HG03342 (cell line): ENCODE results near the gene LYST.
"Not testable (repeated sequence)": the region's sequence is repeated elsewhere in the genome, so short reads cannot be mapped to it uniquely, and the experiment has no call there.

Experiments
- ATAC-seq: cut with Tn5 transposase; IDR thresholded peaks from one replicate; pipeline ENCODE4 v1.9.1; 2021; ENCODE audit warnings: mild to moderate bottlenecking, moderate library complexity; ENCODE audit not compliant: unreplicated experiment

Gene LYST

DNA sequence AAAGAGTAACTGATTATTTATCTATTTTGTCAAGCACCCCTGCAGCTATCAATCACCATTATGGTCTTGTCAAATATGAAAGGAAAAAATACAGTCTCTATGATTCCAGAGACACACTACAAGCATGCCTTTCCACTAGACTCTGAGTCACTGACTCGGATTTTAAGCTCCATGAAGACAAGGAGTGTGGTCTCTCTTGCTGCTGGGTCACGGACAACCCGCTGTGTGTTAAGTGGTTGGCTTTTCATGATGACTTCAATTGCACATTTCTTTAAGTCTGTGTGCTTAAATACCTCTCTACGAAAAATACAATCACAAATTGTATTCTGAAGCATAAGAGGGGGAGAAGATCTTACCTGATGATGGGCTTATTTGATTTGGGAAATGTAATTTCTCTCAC lies 203.1 kb downstream of the LYST start:
- no peak for ATAC-seq

DNA sequence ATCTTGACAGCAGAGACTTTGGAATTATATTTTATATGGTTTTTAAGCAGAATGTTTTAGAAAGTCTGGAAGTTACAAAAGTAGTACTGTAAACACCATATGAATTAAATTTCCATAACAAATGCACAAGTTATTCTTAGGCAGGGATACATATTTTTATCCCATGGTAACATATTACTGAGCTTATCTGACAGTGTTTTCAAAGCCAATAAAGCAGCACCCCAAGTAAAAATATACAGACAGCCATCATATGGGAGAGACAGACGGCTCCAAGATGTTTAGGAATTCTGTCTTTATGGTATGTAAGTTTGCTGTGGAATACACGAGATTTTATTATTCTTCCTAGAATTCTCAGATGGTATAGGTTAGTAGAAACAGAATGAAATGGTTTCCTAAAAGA lies 205.1 kb downstream of the LYST start:
- ATAC-seq, result no peak

DNA sequence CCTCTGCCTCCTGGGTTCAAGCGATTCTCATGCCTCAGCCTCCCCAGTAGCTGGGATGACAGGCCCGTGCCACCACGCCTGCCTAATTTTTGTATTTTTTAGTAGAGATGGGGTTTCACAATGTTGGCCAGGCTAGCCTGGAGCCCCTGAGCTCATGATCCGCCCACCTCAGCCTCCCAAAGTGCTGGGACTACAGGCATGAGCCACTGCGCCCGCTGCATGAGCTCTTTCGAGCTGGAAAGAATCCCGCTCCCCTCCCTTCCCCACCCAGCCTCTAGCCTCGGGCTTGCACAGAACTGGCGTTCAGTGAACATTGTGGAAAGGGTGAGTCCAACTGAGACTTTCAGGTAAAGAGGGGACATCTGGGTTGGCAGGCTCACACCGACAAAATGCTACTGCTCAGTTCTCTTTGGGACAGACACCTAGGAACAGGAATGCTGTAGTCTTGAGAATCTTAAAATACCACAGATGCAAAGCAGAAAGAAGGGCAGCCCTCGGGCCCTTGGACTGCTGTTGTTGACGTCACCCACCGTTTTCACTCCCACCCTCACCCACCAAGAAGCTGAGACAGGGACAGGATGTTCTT lies 207.4 kb downstream of the LYST start:
- no peak for ATAC-seq

DNA sequence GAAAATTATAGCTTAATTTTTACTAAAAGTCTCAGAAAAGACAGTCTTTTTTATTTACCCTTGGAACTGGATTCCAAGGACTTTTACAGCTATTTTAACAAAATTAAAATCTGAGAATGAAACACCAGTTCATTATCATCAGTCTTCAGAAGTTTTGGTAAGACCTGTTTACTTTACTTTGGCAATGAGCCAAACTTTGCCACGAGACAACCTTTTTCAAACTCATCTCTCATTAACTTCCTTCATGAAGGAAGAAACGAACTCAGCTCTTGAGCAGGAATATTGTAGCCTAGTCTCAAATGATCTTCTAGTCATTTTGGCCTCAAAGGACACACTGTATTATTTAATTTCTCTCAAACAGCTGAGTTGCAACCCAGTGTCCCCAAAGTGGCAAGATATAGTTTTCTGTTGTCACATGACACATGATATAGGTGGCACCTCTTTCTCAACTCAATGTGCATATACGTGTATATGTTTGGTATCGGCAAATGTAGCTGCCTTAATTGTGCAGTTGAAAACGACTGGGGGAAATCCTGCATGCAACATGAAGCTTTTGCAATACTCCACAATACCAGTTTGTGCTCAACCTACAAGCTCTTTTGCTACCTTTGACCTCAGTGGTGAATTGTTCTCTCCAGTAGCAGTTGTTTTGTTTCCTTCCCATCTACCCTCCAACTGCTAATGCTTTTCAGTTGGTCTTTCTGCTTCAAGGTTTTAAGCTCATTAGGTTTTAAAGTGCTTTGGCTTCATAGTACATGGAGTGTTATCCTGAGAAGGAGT lies 208.8 kb downstream of the LYST start:
- ATAC-seq, result no peak

DNA sequence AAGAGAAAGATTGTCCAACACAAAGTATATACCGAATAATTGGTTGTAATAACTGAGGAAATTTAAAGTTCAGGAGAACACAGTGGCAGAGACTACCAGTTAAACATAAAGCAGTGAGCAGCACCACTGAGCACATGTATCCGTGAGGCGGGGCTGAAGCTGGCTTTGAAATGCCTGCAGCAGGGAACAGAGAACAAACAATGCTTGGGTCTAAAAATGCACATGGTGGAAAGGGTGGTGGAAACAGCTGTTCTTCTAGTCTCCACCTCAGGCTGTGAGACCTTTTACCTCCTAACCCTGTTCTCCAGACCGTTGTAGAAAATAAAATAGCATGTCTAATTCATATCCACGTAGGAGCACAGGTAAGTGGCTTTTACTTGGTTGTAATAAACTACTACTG lies 209.4 kb downstream of the LYST start:
- ATAC-seq, result no peak

DNA sequence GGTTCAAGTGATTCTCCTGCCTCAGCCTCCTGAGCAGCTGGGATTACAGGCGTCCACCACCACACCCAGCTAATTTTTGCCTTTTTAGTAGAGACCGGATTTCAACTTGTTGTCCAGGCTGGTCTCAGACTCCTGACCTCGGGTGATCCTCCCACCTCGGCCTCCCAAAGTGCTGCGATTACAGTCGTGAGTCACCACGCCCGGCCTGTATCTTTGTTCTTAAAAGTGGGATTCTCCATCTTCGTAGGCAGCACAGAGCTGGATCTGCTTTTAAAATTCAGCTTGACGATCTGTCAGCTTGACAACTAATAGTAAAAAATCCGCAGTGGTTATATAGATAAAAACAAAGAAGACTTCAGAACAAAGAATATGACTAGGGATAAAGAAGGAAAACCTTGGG lies 214.3 kb downstream of the LYST start:
- ATAC-seq, result no peak

DNA sequence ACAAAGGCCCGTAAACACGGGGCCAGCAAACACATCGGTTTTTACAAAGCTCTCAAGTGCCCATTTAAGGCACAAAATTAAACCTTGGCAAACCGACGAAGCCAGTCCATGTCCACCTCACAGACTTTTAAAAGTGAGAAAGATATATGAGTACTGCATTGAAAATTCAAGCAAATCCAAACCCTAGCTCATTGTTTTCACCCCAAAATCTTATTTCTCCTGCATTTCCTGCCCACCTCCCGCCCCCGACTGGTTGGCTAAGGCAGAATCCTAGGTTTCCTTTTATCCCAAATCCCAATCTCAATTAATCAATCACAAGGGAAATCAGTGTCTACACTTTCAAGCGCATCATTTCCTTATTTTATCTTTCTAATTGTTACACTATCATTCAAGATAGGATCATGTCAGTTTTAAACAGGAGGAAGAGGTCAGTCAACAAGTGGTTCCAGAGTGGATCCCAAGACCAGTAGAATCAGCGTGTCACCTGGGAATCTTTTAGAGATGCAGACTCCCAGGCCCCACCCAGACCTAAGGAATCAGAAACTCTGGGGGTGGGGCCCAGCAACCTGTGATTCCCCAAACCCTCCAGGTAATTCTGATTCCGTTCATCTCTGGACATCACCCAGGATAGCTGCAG lies 215.4 kb downstream of the LYST start:
- ATAC-seq, result no peak

DNA sequence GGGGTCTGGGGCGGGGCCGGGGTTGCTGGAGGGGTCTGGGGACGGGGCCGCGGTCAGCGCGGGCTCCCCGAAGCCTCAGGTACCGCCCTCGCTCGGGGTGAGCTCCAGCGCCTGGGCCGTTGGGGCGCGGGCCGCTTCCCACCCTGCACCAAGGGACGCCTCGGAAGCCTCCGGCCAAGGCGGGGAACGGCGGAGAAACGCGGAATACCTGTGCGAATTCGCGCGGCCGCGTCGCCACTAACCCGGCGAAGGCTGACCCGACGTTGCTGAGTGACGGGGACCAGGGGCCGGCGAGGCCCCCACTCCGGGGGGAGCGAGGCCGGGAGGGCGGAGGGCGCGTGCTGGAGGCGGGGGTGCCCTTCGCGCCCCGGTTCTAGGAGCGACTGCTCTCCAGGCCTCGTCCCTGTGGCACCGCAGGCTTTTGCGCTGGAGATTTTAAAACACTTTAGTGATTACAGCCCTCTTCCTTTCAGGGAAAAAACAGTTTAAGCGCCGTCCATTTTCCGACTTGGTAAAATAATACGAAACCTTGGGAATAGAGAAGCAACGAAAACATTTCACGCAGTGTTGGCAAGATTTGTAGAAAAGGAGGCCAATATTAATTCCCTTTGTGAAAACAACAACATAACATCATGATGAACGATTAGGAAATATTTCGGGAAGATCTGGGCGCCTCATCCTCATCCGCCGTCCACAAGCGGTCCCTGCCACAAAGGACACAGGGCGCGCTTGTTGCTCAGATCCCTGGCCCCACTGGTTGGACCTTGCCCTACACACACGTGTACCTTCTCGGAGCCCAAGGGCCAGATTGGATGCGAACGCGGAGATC lies 216.2 kb downstream of the LYST start:
- no peak for ATAC-seq

DNA sequence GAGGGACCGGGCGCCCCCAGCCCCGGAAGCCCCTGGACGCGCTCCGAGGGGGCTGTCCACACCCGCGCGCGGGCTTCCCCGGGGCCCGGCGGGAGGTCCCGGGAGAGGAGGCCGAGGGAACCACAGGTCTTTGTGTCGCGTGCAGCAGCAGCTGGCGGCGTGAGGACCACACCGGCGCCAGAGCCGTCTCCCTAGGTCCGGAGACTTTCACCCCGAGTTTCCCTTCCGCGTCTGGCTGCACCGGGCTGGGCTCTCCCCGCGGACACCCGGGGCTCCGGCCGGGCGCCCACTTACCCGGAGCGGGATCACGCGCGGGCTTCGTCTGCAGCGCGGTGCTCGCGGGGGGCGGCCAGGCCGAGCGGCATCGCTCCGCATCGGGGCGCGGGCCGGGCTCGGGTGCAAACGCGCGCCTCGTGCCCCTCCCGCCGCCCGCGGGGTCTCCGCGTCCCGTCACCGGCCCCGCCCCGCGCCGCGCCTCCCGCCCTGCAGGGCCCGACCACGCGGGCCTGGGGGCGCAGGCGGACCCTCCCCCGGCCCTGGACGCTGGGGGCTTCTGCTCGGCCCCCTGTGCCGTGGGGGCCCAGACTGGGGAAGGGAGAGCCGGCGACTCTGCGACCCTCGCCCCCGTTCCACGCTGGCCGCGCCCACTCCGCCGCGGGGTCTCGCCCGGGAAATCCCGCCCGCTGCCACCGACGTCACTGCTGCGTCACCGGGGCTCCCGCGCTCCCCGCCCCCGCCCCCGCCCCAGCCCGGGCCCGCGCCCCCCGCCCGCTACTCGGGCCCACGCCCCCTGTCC lies 217.1 kb downstream of the LYST start, which contains the start of gene GNG4:
Gene GNG4 (minus strand): TSS at position 417 of the 796 bp plus-strand sequence. CDS start 65,946 bp downstream, outside the sequence.
- ATAC-seq, result no peak

DNA sequence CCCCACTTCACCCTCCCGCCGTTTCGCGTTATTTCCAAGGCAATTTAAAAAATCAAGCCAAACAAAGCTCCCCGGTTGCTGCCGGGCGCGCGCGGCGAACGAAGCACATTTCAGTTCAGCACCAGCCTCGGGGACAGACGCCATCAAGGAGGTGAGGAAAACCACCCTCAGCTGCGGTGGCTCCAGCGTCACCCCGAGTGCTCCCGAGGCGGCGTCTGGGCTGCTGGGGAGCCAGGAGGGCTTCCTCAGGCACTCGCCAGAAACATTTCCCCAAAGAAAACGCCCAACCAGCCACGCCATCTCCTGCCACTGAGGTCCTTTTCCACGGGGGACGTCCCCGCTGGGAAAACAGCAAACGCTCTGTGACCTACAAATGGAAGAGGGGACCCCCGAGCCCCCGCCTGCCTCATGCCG lies 217.7 kb downstream of the LYST start:
- ATAC-seq, result no peak

DNA sequence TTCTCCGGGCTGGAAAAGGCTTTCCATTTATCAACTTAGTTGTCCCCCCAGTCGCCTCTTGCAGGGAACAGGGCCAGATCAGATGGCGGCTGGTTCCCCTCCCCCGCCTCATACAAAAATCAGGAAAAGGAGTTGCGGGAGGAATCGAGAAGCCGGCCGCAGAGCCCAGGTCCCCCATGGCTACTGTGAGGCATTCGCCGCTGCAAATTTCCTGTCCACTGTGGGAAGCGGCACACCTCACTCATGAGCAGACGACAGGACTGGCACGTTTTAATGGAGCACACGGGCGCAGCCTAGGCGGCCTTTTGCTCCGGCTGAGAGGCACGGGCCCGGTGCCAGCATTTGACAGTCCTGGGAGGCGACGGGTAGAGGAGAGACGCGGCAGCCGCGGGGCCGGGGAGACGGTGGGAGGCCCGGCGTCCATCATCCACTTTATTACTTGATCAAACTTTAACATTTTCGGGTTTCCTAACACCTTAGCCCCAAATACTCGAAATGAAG lies 218.2 kb downstream of the LYST start:
- no peak for ATAC-seq

DNA sequence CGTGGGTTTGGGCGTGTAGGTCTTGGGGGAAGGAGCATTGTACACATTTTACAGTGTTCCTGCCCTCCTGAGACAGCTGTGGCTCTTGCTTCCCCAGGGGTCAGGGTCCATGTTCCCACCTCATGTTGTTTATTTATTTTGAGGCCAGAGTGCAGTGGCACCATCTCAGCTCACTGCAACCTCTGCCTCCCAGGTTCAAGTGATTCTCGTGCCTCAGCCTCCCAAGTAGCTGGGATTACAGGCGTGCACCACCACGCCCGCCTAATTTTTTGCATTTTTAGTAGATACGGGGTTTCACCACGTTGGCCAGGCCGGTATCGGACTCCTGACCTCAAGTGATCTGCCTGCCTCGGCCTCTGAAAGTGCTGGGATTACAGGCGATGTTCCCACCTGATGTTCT lies 219.2 kb downstream of the LYST start:
- ATAC-seq, result not testable (repeated sequence)

DNA sequence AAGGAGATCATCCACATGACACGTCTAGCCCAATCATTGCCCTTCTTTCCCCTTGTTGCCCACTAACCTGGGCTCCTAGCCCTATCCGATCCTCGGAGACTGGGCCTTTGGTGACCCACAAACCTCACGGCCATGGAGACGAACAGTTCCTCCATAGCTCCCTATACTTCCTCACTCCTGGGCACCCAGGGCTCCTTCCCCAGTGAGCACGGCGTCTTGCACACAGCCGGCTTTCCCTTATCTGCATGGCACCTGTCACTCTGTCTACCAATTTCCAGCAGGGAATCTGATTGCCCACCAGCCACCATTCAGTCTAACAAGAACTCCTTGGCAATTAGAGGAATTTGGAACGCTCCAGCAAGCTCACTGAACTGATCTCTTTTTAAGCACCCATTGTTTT lies 220.2 kb downstream of the LYST start:
- no peak for ATAC-seq

DNA sequence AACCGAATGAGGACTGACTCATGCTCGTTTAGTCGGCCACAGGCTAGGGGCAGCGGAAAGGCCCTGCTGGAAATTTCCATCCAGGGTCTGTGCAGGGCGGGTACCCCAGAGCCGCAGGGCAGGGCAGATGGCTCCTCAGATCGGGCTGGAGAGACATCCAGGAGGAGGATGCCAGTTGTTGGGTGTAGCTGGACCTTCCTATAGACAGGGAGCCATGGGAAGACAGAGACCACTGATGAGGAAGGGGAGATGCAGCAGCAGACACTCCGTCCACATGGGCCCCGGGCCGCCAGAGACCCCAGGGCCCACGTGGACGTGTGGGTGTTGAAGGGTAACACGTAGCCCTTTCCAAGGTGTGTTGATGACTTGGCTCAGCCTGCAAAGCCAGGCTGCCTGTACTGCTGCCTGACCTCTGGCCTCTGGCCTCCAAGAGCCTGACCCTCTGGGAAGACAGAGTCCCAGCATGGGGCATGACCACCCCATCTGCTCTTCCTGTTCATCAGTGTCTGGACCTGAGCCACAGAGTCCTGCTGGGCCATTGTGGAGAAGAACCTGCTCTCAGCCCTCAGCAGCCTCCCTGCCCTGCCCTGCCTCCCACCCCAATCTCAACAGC lies 221.9 kb downstream of the LYST start:
- ATAC-seq, result no peak

DNA sequence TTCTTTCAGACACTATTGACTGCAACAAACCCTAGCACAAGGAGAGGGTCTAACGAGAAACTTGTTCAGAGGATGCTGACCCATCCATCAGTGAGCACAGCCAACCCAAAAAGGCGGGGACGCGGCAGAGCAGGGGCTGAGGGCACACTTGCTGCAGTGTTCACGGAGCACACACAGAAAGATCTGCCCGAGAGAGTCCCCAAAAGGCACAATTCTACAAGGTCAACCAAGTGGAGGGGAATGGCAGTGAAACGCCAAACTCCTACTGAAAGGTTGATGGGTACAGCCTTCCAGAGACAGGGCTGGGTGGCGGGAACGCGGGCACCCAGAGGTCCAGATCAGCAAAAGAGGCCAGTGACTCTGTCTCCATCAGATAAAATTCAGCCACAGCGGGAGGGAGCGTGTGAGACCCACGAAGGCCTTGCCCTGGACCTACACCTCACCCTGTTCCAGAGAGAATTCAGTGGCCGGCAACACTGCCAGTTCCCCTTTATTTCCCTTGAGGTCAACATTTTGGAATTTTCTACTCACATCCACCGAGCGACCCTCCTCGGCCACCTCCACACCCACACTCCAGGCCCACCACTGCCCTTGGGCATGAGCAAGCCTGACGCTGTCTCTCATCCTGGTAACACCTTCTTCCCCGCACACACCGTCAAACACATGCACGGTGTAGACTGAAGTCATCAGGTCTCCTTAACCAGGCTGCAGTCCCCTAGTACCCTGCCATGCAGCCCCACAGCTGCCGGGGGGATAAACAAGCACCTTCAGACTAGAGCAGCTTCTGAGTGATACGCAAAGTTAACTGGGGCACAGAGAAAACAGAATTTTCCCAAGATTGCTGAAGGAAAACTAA lies 222.6 kb downstream of the LYST start:
- ATAC-seq, result no peak

DNA sequence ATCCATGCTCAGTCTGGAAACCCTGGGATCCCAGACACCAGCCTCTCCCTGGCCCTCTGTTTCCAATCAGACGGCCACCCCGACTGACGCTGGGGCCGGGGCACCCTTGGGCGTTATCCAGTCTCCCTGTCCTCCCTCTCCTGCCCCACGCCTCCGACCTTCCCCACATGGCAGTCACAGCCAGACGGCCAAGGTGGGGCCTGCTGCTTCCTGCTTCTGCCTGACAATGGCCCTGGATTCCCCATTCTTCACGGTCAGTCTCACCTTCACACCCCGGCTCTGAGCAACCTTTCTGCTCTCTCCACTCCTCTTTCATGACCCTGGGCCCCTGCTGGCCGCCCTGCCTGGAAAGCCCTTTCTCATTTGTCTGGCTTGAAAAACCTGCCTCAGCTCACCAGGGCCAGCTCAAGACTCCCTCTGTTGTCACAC lies 223.7 kb downstream of the LYST start:
- no peak for ATAC-seq

DNA sequence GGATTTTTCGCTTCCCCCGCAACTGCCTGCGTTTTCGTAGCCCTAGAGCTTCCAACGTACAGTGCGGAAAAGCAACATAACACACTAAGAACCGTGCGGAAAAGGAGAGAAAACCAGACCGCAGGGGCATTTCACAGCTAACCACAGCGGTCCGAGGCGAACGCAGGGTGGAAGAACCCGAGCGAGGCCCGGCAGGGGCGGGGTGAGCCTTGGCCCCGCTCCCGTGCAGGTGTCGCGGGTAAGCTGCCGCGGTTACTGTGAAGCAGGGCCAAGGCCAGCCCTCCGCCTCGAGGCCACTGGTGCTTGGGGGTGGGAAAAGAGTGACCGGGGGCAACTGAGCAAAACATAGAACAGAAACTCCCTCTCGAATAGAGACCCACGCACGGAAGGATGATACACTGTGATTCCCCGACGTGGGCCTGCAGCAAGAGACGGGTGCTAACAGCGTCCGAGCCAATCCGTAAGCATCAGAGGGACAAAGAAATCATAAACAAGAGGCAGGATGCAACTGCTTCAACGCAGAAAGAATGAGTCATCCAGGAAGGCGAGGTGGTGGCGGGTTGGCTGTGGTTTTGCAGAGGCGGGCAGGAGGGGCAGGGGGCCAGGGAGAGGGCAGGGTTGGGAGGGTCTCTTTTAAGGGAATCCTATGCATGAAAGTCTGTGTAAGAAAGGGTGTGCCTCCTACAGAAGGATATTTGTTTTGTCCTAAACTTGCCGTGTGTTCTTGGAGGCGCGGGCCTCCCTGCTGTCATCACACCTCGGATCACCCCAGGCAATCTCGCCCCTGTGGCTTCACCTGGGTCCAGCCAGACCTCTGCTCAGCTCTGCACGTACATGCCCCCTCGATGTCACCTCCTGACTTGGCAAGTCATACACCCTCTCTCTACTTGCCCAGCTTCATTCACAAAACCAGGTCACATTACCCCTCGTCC lies 224.4 kb downstream of the LYST start:
- ATAC-seq, result peak; percentile 73

DNA sequence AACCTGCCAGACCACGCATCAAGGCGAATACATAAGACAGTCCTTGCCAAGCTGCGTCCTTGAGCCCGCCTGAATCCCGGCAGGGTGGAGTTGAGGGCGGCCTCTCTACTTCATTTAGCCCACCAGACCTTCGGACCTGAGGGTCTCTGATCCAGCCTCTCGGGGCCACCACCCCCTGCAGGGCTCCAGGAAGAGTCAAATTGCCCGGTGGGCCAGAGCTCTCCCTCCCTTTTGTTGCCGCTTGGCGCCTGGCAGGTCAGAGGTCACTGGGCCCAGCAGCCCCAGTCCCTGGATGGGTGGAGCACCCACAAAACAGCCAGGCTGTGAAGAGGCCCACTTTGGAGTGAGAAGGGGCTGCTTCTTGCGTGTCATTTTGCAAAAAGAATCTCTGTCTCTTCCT lies 226.1 kb downstream of the LYST start:
- no peak for ATAC-seq
